ENCODE results near the gene COL12A1. TPM values are rescaled to one million over a fixed set of nuclear protein-coding genes. Genes with fewer than 3 reads are reported as not detected.

The COL12A1 gene
- total and polyA plus RNA-seq, 2 experiments from 2014 or later: 0.32 to 0.66 TPM

GRCh38 chr6:75108333-75108974 is 97.4 kb downstream of the COL12A1 start:
- TF ChIP-seq CTCF (IDR thresholded peaks at IDR 0.05; ENCODE audit: low read depth, low read length): no peak
- no peaks in the 10 kb centered on the region for H3K36me3 ChIP-seq
- H3K9me3 ChIP-seq (ENCODE audit: low read depth): no peaks in the 10 kb centered on the region
- no peak overlapping the region for H3K4me3 ChIP-seq
- no peak overlapping the region for H3K27ac ChIP-seq
- no peak for DNase-seq (ENCODE audit: low read depth in 1 of 2, low spot score in 1 of 2)
- H3K4me1 ChIP-seq (ENCODE audit: low read depth): no peaks in the 10 kb centered on the region
- H3K27me3 ChIP-seq: no peaks in the 10 kb centered on the region

DNA sequence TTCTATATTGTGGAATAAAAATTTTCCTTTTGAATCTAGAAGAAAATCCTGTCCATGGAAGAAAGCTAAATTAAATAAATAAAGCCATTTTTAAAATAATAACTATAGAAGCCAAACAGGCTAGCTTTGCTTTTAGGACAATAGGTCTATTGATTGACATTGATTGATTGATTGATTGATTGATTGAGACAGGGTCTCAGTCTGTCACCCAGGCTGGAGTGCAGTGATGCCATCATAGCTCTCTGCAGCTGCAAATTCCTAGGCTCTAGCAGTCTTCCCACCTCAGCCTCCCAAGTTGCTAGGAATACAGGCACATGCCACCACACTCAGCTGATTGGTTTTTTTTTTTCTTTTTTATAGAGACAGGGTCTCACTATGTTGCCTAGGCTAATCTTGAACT is 97.9 kb downstream of the COL12A1 start:
- H3K4me3 ChIP-seq: no peak overlapping the region
- no peak for DNase-seq (ENCODE audit: low read depth in 1 of 2, low spot score in 1 of 2)
- no peak overlapping the region for H3K27ac ChIP-seq
- H3K9me3 ChIP-seq (ENCODE audit: low read depth): no peaks in the 10 kb centered on the region
- no peaks in the 10 kb centered on the region for H3K36me3 ChIP-seq
- no peak for TF ChIP-seq CTCF (IDR thresholded peaks at IDR 0.05; ENCODE audit: low read depth, low read length)
- H3K27me3 ChIP-seq: no peaks in the 10 kb centered on the region
- H3K4me1 ChIP-seq (ENCODE audit: low read depth): no peaks in the 10 kb centered on the region

DNA sequence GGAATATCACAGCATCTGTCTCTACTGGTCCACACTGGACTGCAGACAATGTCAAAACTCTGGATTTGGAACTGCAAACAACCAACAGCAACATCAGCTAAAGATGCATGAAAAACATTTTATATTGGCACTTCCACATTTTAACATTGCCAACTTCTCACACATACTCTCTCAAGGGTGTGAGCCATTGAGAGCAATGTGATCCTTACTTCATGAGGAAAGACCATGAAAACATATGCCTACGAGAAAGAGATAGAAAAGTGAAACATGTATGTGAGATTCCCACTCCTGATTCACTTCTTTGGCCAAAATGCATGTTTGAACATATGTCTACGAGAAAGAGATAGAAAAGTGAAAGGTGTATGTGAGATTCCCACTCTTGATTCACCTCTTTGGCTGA is 99.4 kb downstream of the COL12A1 start:
- Histone ChIP-seq H3K4me1 (ENCODE audit: low read depth) (no peaks in the 10 kb centered on the region), H3K27ac (no peak overlapping the region), H3K36me3 (no peaks in the 10 kb centered on the region), H3K27me3 (no peaks in the 10 kb centered on the region), H3K4me3 (no peak overlapping the region), H3K9me3 (ENCODE audit: low read depth) (no peaks in the 10 kb centered on the region)
- no peak for TF ChIP-seq CTCF (IDR thresholded peaks at IDR 0.05; ENCODE audit: low read depth, low read length)
- DNase-seq (ENCODE audit: low read depth in 1 of 2, low spot score in 1 of 2): no peak

DNA sequence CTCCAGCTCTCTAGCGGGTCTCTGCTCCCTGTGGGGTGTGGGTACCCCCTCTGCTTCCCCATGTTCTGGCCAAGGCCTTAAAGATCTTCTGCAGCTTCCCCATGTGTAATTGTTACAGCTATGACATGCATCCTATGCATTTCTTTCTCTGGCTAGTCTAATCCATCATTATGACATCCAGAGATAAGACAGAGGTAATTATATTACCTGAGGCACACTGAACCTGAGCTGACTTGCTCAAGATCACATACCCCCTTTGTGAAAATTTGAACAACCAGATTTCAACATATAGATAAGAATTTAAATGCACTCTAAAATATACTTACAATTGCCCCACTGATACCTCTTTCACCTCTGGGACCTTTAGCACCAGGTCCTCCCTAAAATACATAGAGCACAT is 102.4 kb downstream of the COL12A1 start:
- no peak for DNase-seq (ENCODE audit: low read depth in 1 of 2, low spot score in 1 of 2)
- no peak for TF ChIP-seq CTCF (IDR thresholded peaks at IDR 0.05; ENCODE audit: low read depth, low read length)
- no peaks in the 10 kb centered on the region for H3K36me3 ChIP-seq

GRCh38 chr6:75102301-75102700 is 103.6 kb downstream of the COL12A1 start:
- Histone ChIP-seq H3K27me3 (no peaks in the 10 kb centered on the region), H3K36me3 (no peaks in the 10 kb centered on the region), H3K9me3 (ENCODE audit: low read depth) (no peaks in the 10 kb centered on the region), H3K4me1 (ENCODE audit: low read depth) (no peaks in the 10 kb centered on the region), H3K4me3 (no peak overlapping the region), H3K27ac (no peak overlapping the region)
- no peak for DNase-seq (ENCODE audit: low read depth in 1 of 2, low spot score in 1 of 2)
- TF ChIP-seq CTCF (IDR thresholded peaks at IDR 0.05; ENCODE audit: low read depth, low read length): no peak

More for the DNA sequence above, 102.4 kb downstream of the COL12A1 start:
- Histone ChIP-seq H3K4me3 (no peak overlapping the region), H3K4me1 (ENCODE audit: low read depth) (no peaks in the 10 kb centered on the region), H3K9me3 (ENCODE audit: low read depth) (no peaks in the 10 kb centered on the region), H3K27ac (no peak overlapping the region), H3K27me3 (no peaks in the 10 kb centered on the region)

All from cardiac muscle cell (in vitro differentiated cells and primary cell).